Measurements from ENCODE around the gene TPSG1.
"Not testable (repeated sequence)": the region's sequence is repeated elsewhere in the genome, so short reads cannot be mapped to it uniquely, and the experiment has no call there.

TPSG1 gene

DNA sequence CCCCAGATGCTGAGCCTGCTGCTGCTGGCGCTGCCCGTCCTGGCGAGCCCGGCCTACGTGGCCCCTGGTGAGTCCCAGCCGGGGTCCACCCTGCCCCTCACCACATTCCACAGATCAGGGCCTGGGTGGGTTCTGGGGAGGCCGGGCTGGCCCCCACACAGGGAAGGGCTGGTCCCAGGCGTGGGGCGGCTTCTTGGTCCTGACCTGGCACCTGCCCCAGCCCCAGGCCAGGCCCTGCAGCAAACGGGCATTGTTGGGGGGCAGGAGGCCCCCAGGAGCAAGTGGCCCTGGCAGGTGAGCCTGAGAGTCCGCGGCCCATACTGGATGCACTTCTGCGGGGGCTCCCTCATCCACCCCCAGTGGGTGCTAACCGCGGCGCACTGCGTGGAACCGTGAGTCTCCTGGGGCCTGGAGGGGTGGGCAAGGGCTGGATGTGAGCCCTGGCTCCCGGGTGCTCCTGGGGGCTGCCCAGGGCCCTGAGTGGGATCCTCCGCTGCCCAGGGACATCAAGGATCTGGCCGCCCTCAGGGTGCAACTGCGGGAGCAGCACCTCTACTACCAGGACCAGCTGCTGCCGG lies 31.3 kb upstream of the TPSG1 start:
- not testable (repeated sequence) for DNase-seq

DNA sequence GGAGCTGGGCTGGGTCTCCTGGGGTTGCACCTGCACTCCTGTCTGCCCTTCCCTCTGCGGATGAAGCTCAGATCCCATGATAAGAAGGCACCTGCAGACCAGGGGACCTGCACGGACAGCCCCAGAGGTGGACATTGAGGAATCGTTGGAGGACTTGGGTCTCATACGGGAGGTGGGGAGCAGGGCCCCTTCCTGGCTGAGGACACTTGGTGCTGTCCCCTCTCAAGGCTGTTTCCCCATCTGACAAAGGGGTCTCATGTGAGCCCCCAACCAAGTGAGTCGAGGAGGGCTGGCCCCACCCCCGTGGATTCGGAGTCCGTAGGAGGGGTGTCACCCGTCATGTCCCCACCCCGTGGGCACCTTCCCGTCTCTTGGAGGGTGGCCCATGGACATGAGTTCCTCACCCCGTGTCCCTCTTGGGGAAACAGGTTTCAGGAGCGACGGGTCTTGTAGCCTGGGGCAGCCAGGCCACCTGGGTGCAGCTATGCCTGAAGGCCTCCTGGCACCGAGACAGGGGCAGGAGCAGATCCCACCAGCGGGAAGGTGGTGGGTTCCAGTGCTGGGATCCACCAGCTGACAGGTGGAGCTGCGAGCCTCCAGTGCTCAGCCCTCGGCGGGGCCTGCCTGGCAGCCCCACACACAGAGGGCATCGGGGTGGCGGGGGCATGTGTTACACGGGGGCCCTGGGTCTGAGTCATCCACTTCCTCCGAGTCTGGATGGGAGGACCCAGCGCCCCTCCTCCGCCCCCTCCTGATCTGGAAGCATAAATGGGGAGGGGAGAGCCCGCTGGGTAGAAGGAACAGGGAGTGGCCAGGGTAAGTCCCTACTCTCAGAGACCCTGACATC lies 30.4 kb upstream of the TPSG1 start, which contains the start of gene TPSD1:
Gene TPSD1 (plus strand): TSS at position 794 of the 847 bp plus-strand sequence. CDS start 212 bp downstream, outside the sequence.
- DNase-seq, result not testable (repeated sequence)

DNA sequence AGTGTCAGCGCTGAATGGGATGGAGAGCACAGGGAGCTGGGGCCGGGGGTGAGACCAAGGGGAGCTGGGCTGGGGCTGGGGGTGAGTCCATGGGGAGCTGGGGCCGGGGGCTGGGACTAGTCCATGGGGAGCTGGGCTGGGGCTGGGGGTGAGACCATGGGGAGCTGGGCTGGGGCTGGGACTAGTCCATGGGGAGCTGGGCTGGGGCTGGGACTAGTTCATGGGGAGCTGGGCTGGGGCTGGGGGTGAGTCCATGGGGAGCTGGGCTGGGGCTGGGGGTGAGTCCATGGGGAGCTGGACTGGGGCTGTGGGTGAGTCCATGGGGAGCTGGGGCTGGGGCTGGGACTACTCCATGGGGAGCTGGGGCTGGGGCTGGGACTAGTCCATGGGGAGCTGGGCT lies 29.8 kb upstream of the TPSG1 start:
- DNase-seq, result not testable (repeated sequence)

DNA sequence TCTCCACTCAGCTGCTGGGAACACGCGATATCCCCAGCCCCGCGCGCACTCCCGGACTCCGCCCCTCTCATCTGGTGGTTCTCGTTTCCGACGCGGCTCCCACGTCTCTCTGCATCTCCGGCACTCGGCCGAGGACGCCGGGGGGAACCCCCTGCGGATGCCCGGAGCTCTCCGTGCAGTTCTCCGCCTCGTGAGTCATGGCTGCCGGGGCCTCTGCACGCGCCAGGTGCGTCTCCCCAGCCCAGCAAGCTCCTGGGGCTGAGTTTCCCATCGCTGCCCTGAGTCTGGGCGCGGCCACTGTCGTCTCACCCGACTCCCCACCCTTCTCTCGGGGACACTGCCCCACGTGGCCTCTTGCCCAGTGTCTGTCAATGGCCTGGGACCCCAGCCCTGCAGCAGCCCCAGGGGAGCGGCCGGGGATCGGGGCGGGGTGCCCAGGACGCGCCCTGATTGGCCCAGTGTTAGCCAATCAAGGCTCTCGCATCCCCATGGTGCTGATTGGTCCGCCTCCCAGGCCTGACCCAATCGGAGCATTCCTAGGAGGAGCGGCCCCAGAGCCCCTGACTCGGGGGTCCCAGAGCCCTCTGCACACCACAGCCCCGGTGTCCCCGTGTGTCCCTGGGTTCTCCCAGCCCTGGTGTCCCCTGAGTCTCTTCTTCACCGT lies 28.8 kb upstream of the TPSG1 start:
- DNase-seq, result not testable (repeated sequence)

DNA sequence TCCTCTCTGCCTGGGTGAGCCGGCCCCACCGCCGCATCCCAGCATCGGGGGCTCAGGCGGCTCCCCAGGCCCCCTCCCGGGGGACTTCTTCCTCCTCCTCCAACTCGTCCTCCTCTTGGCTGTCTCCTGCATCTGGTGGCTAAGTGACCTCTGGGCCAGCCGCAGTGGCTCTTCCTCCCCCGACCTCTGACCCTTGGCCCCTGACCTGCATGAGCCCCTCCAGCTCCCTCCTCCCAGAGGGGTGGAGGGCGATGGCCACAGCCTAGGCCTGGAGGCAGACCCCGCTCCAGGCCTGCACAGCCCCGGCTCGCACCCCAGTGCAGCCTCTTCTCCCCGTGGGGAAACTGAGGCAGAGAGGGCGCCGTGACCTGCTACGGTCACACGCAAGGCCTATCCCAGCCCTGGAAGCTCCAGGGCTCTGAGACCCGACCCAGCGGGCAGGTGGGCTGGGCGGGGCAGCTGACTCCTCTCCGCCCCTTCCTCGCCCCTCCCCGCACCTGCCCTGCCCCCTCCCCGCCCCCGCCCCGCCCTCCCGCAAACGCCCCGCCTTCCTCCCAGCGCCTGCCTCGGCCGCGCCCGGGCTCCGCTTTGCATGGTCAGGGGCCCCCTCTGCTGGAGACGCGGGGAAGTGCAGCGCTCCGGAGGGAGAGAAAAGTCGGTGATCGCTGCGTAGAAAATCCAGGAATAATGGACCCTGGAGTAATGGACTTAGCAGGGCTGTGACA lies 24.1 kb upstream of the TPSG1 start:
- not testable (repeated sequence) for DNase-seq

DNA sequence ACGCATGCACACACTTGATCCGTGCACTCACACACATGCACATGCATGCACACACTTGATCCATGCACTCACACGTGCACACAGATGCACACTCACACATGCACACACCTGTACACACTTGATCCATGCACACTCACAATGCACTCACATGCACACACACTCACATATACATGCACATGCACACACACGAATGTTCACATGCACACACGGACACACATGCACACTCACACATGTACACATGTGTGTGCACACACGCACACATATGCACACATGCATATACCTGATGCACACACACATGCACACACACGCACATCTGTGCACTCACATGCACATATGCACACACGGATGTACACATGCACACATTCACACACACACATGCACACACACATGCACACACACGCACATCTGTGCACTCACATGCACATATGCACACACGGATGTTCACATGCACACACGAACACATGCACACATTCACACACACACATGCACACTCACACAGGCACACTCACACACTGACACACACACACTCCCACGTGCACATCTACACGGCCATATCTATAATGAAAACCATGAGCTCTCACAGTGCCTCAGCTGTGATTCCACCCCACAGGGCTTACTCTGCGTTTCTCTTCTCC lies 23.0 kb upstream of the TPSG1 start:
- DNase-seq, result not testable (repeated sequence)

DNA sequence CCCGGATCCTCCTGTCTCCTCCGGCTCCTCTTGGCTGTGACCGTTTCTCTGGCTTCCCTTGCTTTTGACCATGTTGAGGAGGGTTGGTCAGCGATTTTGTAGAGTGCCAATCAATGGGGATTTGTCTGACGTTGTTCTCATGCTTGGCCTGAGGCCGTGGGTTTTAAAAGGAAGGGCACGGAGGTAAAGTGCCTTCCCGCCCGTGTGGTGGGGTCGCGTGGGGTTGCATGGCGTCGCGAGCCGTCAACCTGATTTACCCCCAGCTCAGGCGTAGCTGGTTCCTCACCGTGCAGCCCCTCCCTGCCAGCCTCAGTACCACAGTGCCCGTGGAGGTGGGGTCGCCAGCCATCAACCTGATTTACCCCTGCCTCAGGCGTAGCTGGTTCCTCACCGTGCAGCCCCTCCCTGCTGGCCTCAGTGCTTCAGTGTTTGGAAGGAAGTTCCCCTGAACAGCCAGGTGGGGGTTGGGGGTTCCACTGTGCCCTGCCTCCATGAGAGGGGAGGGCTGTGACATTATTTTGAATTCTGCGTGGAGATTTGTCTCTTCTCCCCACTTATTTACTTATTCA lies 20.5 kb upstream of the TPSG1 start:
- no peak for DNase-seq

DNA sequence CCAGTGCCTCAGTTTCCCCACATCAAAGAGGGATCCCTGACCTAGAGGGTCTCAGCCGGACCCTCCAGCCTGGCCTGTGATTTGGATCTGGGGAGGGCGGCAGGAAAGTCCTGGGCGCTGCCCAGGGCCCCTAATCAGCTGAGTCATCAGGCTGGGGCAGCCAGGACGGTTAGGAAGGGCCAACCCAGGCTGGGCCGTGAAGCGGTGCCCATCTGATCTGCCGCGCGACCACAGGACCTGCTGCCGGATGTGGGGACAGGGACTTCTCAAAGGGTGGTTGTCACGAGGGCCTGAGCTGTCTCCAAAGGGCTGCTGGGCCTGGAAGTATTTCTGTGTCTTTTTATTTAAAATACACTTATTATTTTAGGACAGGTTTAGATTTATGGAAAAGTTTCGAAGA lies 19.8 kb upstream of the TPSG1 start:
- DNase-seq, result no peak

DNA sequence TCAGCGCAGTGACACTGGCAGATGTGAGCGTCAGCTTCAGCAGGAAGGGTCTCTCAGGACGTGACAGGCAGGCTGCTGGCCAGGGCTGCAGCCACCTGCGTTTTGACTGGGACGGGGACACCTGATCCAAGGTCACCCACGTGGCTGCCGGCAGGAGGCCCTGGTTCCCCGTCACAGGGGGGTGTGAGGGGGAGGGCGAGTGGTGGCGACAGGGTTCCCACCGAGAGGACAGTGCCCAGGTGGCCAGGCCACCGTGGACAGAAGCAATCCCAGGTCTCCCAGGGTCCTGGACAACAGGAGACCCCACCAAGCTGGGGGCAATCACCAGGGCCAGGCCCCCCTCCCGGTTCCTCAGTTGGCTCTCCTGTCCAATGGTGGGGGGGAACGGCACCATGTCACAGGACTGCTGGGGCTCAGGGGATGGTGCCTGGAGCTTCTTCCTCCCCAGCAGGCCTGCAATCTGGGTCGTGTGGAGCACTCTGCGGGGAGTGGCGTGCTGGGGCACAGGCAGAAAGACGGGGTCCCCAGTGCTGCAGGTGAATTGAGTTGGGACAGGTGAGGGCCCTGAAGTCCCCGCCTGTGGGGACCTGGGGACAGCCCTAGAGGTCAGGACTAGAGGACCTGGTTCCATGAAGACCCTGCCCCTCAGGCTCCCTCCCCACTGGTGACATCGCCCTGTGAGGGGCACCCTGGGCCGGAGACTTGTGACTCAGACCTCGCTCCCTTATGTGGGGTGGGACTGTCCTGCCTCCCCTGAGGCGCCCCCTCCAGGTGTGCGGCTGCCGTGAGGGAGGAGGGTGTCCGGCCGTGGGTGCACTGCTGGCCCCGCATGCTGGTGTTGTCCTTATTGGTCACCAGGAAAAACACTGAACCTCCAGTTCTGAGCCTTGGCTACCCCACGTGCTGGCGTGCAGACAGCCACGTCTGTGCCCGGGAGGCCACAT lies 19.1 kb upstream of the TPSG1 start:
- not testable (repeated sequence) for DNase-seq

DNA sequence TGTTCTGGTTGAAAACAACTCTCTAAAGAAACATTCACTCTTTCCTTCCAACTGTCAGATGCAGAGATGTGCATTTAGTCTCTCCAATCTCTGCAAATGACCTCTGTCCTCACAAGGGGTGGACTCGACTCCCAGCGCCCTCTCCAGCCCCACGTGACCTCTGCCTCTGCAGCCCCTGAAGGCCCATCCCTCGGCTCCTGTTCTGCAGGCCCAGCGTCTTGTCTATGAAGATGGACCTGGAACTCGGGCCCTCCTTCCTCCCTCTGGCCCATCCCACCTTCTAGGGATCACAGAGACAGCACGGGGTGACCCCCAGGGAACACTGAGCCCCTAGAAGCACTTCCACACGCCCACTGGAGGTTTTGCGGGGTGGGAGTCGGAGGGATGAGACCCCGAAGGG lies 18.3 kb upstream of the TPSG1 start:
- not testable (repeated sequence) for DNase-seq

DNA sequence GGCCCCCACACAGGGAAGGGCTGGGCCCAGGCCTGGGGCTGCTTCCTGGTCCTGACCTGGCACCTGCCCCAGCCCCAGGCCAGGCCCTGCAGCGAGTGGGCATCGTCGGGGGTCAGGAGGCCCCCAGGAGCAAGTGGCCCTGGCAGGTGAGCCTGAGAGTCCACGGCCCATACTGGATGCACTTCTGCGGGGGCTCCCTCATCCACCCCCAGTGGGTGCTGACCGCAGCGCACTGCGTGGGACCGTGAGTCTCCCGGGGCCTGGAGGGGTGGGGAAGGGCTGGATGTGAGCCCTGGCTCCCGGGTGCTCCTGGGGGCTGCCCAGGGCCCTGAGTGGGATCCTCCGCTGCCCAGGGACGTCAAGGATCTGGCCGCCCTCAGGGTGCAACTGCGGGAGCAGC lies 16.0 kb upstream of the TPSG1 start:
- DNase-seq, result not testable (repeated sequence)

DNA sequence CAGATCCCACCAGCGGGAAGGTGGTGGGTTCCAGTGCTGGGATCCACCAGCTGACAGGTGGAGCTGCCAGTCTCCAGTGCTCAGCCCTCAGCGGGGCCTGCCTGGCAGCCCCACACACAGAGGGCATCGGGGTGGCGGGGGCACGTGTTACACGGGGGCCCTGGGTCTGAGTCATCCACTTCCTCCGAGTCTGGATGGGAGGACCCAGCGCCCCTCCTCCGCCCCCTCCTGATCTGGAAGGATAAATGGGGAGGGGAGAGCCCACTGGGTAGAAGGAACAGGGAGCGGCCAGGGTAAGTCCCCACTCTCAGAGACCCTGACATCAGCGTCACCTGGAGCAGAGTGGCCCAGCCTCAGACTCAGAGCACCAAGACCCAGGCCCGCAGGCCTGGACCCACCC lies 15.4 kb upstream of the TPSG1 start, which contains the start of gene TPSAB1:
Gene TPSAB1 (plus strand): TSS at position 270 of the 400 bp plus-strand sequence. CDS start 234 bp downstream, outside the sequence.
- DNase-seq, result not testable (repeated sequence)

DNA sequence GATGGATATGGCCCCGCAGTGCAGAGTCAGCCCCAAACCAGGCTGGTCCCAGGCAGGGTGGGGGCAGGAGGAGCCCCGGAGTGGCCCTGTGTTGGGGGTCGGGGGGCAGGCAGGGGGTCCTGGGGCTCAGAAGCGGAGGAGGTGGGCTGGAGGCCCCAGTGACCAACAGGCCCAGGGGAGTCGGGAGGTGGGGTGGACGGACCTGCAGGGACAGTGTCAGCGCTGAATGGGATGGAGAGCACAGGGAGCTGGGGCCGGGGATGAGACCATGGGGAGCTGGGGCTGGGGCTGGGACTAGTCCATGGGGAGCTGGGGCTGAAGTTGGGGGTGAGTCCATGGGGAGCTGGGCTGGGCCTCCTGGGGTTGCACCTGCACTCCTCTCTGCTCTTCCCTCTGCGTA lies 14.5 kb upstream of the TPSG1 start:
- not testable (repeated sequence) for DNase-seq

DNA sequence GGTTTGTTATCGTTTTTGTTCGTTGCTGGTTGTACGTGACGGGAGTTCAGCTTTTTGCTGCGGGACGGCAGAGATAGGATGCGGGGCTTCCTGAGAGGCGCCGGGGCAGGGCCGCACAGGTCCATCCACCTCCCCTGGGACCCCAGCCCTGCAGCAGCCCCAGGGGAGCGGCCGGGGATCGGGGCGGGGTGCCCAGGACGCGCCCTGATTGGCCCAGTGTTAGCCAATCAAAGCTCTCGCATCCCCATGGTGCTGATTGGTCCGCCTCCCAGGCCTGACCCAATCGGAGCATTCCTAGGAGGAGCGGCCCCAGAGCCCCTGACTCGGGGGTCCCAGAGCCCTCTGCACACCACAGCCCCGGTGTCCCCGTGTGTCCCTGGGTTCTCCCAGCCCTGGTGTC lies 13.8 kb upstream of the TPSG1 start:
- DNase-seq, result not testable (repeated sequence)

DNA sequence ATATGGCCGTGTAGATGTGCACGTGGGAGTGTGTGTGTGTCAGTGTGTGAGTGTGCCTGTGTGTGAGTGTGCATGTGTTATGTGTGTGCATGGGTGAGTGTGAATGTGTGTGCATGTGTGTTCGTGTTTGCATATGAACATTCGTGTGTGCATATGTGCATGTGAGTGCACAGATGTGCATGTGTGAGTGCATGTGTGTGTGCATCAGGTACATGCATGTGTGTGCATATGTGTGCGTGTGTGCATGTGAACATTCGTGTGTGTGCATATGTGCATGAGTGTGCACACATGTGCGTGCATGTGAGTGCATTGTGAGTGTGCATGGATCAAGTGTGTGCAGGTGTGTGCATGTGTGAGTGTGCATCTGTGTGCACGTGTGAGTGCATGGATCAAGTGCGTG lies 12.9 kb upstream of the TPSG1 start:
- DNase-seq, result no peak

DNA sequence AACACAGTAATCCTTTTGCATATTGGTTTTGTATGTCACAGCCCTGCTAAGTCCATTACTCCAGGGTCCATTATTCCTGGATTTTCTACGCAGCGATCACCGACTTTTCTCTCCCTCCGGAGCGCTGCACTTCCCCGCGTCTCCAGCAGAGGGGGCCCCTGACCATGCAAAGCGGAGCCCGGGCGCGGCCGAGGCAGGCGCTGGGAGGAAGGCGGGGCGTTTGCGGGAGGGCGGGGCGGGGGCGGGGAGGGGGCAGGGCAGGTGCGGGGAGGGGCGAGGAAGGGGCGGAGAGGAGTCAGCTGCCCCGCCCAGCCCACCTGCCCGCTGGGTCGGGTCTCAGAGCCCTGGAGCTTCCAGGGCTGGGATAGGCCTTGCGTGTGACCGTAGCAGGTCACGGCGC lies 11.6 kb upstream of the TPSG1 start:
- DNase-seq, result not testable (repeated sequence)

DNA sequence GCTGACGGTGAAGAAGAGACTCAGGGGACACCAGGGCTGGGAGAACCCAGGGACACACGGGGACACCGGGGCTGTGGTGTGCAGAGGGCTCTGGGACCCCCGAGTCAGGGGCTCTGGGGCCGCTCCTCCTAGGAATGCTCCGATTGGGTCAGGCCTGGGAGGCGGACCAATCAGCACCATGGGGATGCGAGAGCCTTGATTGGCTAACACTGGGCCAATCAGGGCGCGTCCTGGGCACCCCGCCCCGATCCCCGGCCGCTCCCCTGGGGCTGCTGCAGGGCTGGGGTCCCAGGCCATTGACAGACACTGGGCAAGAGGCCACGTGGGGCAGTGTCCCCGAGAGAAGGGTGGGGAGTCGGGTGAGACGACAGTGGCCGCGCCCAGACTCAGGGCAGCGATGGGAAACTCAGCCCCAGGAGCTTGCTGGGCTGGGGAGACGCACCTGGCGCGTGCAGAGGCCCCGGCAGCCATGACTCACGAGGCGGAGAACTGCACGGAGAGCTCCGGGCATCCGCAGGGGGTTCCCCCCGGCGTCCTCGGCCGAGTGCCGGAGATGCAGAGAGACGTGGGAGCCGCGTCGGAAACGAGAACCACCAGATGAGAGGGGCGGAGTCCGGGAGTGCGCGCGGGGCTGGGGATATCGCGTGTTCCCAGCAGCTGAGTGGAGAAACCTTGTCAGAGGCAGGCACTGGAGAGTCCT lies 7.1 kb upstream of the TPSG1 start:
- not testable (repeated sequence) for DNase-seq

DNA sequence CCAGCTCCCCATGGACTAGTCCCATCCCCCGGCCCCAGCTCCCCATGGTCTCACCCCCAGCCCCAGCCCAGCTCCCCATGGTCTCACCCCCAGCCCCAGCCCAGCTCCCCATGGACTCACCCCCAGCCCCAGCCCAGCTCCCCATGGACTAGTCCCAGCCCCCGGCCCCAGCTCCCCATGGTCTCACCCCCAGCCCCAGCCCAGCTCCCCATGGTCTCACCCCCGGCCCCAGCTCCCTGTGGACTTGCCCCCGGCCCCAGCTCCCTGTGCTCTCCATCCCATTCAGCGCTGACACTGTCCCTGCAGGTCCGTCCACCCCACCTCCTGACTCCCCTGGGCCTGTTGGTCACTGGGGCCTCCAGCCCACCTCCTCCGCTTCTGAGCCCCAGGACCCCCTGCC lies 6.2 kb upstream of the TPSG1 start:
- not testable (repeated sequence) for DNase-seq

DNA sequence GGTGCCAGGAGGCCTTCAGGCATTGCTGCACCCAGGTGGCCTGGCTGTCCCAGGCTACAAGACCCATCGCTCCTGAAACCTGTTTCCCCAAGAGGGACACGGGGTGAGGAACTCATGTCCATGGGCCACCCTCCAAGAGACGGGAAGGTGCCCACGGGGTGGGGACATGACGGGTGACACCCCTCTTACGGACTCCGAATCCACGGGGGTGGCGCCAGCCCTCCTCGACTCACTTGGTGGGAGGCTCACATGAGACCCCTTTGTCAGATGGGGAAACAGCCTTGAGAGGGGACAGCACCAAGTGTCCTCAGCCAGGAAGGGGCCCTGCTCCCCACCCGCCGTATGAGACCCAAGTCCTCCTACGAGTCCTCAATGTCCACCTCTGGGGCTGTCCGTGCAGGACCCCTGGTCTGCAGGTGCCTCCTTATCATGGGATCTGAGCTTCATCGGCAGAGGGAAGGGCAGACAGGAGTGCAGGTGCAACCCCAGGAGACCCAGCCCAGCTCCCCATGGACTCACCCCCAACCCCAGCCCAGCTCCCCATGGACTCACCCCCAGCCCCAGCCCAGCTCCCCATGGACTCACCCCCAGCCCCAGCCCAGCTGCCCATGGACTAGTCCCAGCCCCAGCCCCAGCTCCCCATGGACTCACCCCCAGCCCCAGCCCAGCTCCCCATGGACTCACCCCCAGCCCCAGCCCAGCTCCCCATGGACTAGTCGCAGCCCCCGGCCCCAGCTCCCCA lies 5.6 kb upstream of the TPSG1 start:
- DNase-seq, result not testable (repeated sequence)

All from NCI-H82 (cell line).